Trophoblast cell (in vitro differentiated cells and primary cell): ENCODE data around the gene SYT3.

Experiments used
- DNase-seq, 2 donors: peaks; one replicate each; pipeline ENCODE4 v3.0.0-alpha.2; 2016
- H2AFZ ChIP-seq: 2 replicates; pipeline ENCODE4 v1.6.1; 2013; ENCODE audit warnings: low read length, moderate library complexity, mild to moderate bottlenecking; ENCODE audit not compliant: insufficient read depth, poor library complexity
- H2AK5ac ChIP-seq: 2 replicates; pipeline ENCODE4 v1.6.1; 2013; ENCODE audit warnings: mild to moderate bottlenecking, low read length
- H2BK120ac ChIP-seq: 2 replicates; pipeline ENCODE4 v1.6.1; 2013; ENCODE audit warnings: low read length, mild to moderate bottlenecking, moderate library complexity; ENCODE audit not compliant: insufficient read depth, poor library complexity
- H2BK12ac ChIP-seq: 2 replicates; pipeline ENCODE4 v1.6.1; 2013; ENCODE audit warnings: mild to moderate bottlenecking, low read length, moderate library complexity
- H2BK5ac ChIP-seq: 2 replicates; pipeline ENCODE4 v1.6.1; 2013; ENCODE audit warnings: low read length, low read depth, moderate library complexity, mild to moderate bottlenecking; ENCODE audit not compliant: poor library complexity
- H3K14ac ChIP-seq: 2 replicates; pipeline ENCODE4 v1.6.1; 2013; ENCODE audit warnings: mild to moderate bottlenecking, low read length
- H3K18ac ChIP-seq: 2 replicates; pipeline ENCODE4 v1.6.1; 2013; ENCODE audit warnings: mild to moderate bottlenecking, low read length
- H3K23ac ChIP-seq: 2 replicates; pipeline ENCODE4 v1.6.1; 2013; ENCODE audit warnings: low read length
- H3K27ac ChIP-seq: 2 replicates; pipeline ENCODE4 v1.5.1; 2013; ENCODE audit warnings: low read depth, mild to moderate bottlenecking, inconsistent platforms, low read length, moderate library complexity
- H3K27me3 ChIP-seq: 2 replicates; pipeline ENCODE4 v1.6.1; 2013; ENCODE audit warnings: inconsistent platforms, mild to moderate bottlenecking, low read length, moderate library complexity; ENCODE audit not compliant: insufficient read depth
- H3K36me3 ChIP-seq, 2 experiments: 1 replicate in 1 of 2; 2 replicates in 1 of 2; pipeline ENCODE4 v1.6.1; 2013; ENCODE audit warnings: low read length in 2 of 2, mild to moderate bottlenecking in 2 of 2, moderate library complexity in 1 of 2; ENCODE audit not compliant: insufficient read depth in 2 of 2, control insufficient read depth in 1 of 2
- H3K4ac ChIP-seq: 2 replicates; pipeline ENCODE4 v1.6.1; 2013; ENCODE audit warnings: low read depth, mild to moderate bottlenecking, low read length, moderate library complexity
- H3K4me1 ChIP-seq, 2 experiments: 1 replicate in 1 of 2; 2 replicates in 1 of 2; pipeline ENCODE4 v1.6.1; 2013; ENCODE audit warnings: low read length in 2 of 2, mild to moderate bottlenecking in 2 of 2, moderate library complexity in 1 of 2; ENCODE audit not compliant: insufficient read depth in 2 of 2, control insufficient read depth in 1 of 2
- H3K4me2 ChIP-seq: 2 replicates; pipeline ENCODE4 v1.6.1; 2013; ENCODE audit warnings: inconsistent platforms, mild to moderate bottlenecking, low read length, moderate library complexity
- H3K4me3 ChIP-seq: 2 replicates; pipeline ENCODE4 v1.5.1; 2013; ENCODE audit warnings: mild to moderate bottlenecking, low read depth, low read length, inconsistent platforms
- H3K79me1 ChIP-seq: one replicate; pipeline ENCODE4 v1.6.1; 2013; ENCODE audit warnings: low read length
- H3K79me2 ChIP-seq: 2 replicates; pipeline ENCODE4 v1.6.1; 2013; ENCODE audit warnings: low read length, mild to moderate bottlenecking; ENCODE audit not compliant: control insufficient read depth, insufficient read depth, poor library complexity
- H3K9ac ChIP-seq: 2 replicates; pipeline ENCODE4 v1.6.1; 2013; ENCODE audit warnings: mild to moderate bottlenecking, low read length
- H3K9me3 ChIP-seq: 2 replicates; pipeline ENCODE4 v1.6.1; 2013; ENCODE audit warnings: low read depth, mild to moderate bottlenecking, control low read depth, inconsistent platforms, low read length; ENCODE audit not compliant: insufficient read depth
- H4K12ac ChIP-seq: 2 replicates; pipeline ENCODE4 v1.6.1; 2013; ENCODE audit warnings: low read depth, mild to moderate bottlenecking, low read length, moderate library complexity
- H4K8ac ChIP-seq: 2 replicates; pipeline ENCODE4 v1.6.1; 2013; ENCODE audit warnings: low read depth, mild to moderate bottlenecking, low read length, moderate library complexity
- H4K91ac ChIP-seq: one replicate; pipeline ENCODE4 v1.6.1; 2013; ENCODE audit warnings: low read depth, mild to moderate bottlenecking, low read length, moderate library complexity
- WGBS: extraction: QIAGEN DNeasy Blood & Tissue Kit; methylation state at CpG from one replicate; pipeline ENCODE4 v1.1.7; 2013; ENCODE audit warnings: missing lambda C conversion rate; ENCODE audit not compliant: insufficient read length, insufficient coverage; ENCODE audit errors: extremely low coverage; 5-methylcytosine and 5-hydroxymethylcytosine counted together

The SYT3 gene

GRCh38 chr19:50602935-50603334, 36.7 kb downstream of the SYT3 start:
- H3K27ac ChIP-seq = no peak overlapping the region
- H3K9me3 ChIP-seq = peaks cover 6% of the 10 kb centered on the region
- H4K12ac ChIP-seq = no peak overlapping the region
- H3K4me3 ChIP-seq = no peak overlapping the region
- H4K8ac ChIP-seq = no peak overlapping the region
- no peaks in the 10 kb centered on the region for H3K27me3 ChIP-seq
- no peak overlapping the region for H4K91ac ChIP-seq
- no CpG with 5 or more reads among the region's 4 CpGs for WGBS
- H3K9ac ChIP-seq = no peak overlapping the region
- H2AFZ ChIP-seq = no peak overlapping the region
- no peaks in the 10 kb centered on the region for H3K79me1 ChIP-seq
- no peak for DNase-seq
- no peak overlapping the region for H3K4ac ChIP-seq
- H3K4me1 ChIP-seq = no peaks in the 10 kb centered on the region
- H2BK120ac ChIP-seq = no peak overlapping the region
- no peak overlapping the region for H3K14ac ChIP-seq
- no peak overlapping the region for H3K4me2 ChIP-seq
- H3K18ac ChIP-seq = no peak overlapping the region
- no peak overlapping the region for H3K23ac ChIP-seq
- H2BK12ac ChIP-seq = no peak overlapping the region
- H2BK5ac ChIP-seq = no peak overlapping the region
- H3K79me2 ChIP-seq = no peaks in the 10 kb centered on the region
- H3K36me3 ChIP-seq = no peaks in the 10 kb centered on the region
- H2AK5ac ChIP-seq = no peak overlapping the region

- H3K27ac ChIP-seq = no peak overlapping the region
- no peaks in the 10 kb centered on the region for H3K4me1 ChIP-seq
- H2BK12ac ChIP-seq = no peak overlapping the region
- no peak overlapping the region for H3K4ac ChIP-seq
- H3K14ac ChIP-seq = no peak overlapping the region
- no peaks in the 10 kb centered on the region for H3K36me3 ChIP-seq
- no peak overlapping the region for H2AK5ac ChIP-seq
- H3K79me2 ChIP-seq = no peaks in the 10 kb centered on the region
- no peak overlapping the region for H3K18ac ChIP-seq
- H4K12ac ChIP-seq = no peak overlapping the region
- no peak overlapping the region for H3K4me3 ChIP-seq
- H3K9me3 ChIP-seq = peaks cover 5% of the 10 kb centered on the region
- no CpG with 5 or more reads among the region's 6 CpGs for WGBS
- H2BK120ac ChIP-seq = no peak overlapping the region
- H3K27me3 ChIP-seq = no peaks in the 10 kb centered on the region
- no peak overlapping the region for H2BK5ac ChIP-seq
- H3K79me1 ChIP-seq = no peaks in the 10 kb centered on the region
- no peak overlapping the region for H4K8ac ChIP-seq
- no peak overlapping the region for H3K23ac ChIP-seq
- no peak overlapping the region for H2AFZ ChIP-seq
- H4K91ac ChIP-seq = no peak overlapping the region
- H3K9ac ChIP-seq = no peak overlapping the region
- no peak for DNase-seq
- no peak overlapping the region for H3K4me2 ChIP-seq
Observed at GRCh38 chr19:50602496-50602895, 37.2 kb downstream of the SYT3 start.

- no peaks in the 10 kb centered on the region for H3K79me1 ChIP-seq
- no peak overlapping the region for H2AK5ac ChIP-seq
- no peak overlapping the region for H3K4me2 ChIP-seq
- no peak overlapping the region for H4K8ac ChIP-seq
- H3K36me3 ChIP-seq = no peaks in the 10 kb centered on the region
- no peak overlapping the region for H2BK12ac ChIP-seq
- H3K4me1 ChIP-seq = no peaks in the 10 kb centered on the region
- no peak overlapping the region for H3K18ac ChIP-seq
- H3K79me2 ChIP-seq = no peaks in the 10 kb centered on the region
- no peak overlapping the region for H3K27ac ChIP-seq
- no peaks in the 10 kb centered on the region for H3K27me3 ChIP-seq
- H2AFZ ChIP-seq = no peak overlapping the region
- H3K23ac ChIP-seq = no peak overlapping the region
- no peak overlapping the region for H3K14ac ChIP-seq
- no peak overlapping the region for H4K12ac ChIP-seq
- peaks cover 5% of the 10 kb centered on the region for H3K9me3 ChIP-seq
- H3K9ac ChIP-seq = no peak overlapping the region
- no peak overlapping the region for H4K91ac ChIP-seq
- no peak overlapping the region for H2BK120ac ChIP-seq
- WGBS = no CpG with 5 or more reads among the region's 5 CpGs
- H3K4me3 ChIP-seq = no peak overlapping the region
- no peak overlapping the region for H2BK5ac ChIP-seq
- DNase-seq = no peak
- H3K4ac ChIP-seq = no peak overlapping the region
Observed at GRCh38 chr19:50602089-50602422, 37.6 kb downstream of the SYT3 start.

- Histone ChIP-seq H3K27me3 (no peaks in the 10 kb centered on the region), H2BK12ac (no peak overlapping the region), H3K18ac (no peak overlapping the region), H2BK5ac (no peak overlapping the region), H3K4me2 (no peak overlapping the region), H3K27ac (no peak overlapping the region), H3K4me1 (no peaks in the 10 kb centered on the region), H3K14ac (no peak overlapping the region), H4K91ac (no peak overlapping the region), H3K79me2 (no peaks in the 10 kb centered on the region), H4K8ac (no peak overlapping the region), H3K36me3 (no peaks in the 10 kb centered on the region), H3K79me1 (no peaks in the 10 kb centered on the region), H4K12ac (no peak overlapping the region), H3K23ac (no peak overlapping the region), H3K4ac (no peak overlapping the region), H3K9ac (no peak overlapping the region), H3K9me3 (peaks cover 4% of the 10 kb centered on the region), H3K4me3 (no peak overlapping the region), H2BK120ac (no peak overlapping the region), H2AK5ac (no peak overlapping the region), H2AFZ (no peak overlapping the region)
- no CpG with 5 or more reads among the region's 11 CpGs for WGBS
- DNase-seq = no peak
Observed at GRCh38 chr19:50601407-50602088, 38.1 kb downstream of the SYT3 start.
